K562 (cell line): ENCODE data around the gene COL4A1. TPM values are rescaled to one million over a fixed set of nuclear protein-coding genes. Genes with fewer than 3 reads are reported as not detected.

ENCODE experiments used
- ATAC-seq: fragments of 200-7000 bp; cut with Tn5 transposase; 3 replicates; pipeline ENCODE4 v1.9.1; 2020; ENCODE audit warnings: moderate library complexity
- BruUV-seq: library from RNA; stranded (reverse); fragments of 400-500 nt; replicated peaks from 2 replicates; lab custom pipeline; 2021; lab: Mats Ljungman, UMichigan
- CTCF ChIA-PET: fragments of 300-600 bp; formaldehyde crosslinking; extraction: SDS; loops from one replicate; lab custom pipeline; 2021; ENCODE audit warnings: low intra/inter-chr PET ratio; lab: Yijun Ruan, JAX
- POLR2A ChIA-PET: fragments of 300-600, 350-650 bp; sonication (Branson Sonifier 250); formaldehyde crosslinking; extraction: SDS; loops from one replicate; lab custom pipeline; 2021; ENCODE audit warnings: antibody characterized with exemption, inconsistent platforms; lab: Yijun Ruan, JAX
- DNase-seq, 4 experiments: peaks; one replicate each; pipeline versions ENCODE4 v3.0.0 to v3.0.0-alpha.2; 2011 to 2018; ENCODE audit warnings: low spot score in 3 of 4, mixed read lengths in 3 of 4; ENCODE audit errors: extremely low read depth in 1 of 4
- FAIRE-seq: peaks from 2 replicates; lab custom pipeline; 2011; peaks lifted over from hg19 to GRCh38; lab: Jason Lieb, UNC
- H2AFZ ChIP-seq: 2 replicates; pipeline ENCODE4 v1.6.0; 2011; ENCODE audit warnings: low read depth, low read length, control low read depth, inconsistent platforms
- H3K27ac ChIP-seq: fragments of 200-600 bp; 3 replicates; pipeline ENCODE4 v1.8.0; 2011; ENCODE audit warnings: low read depth, mild to moderate bottlenecking, control low read depth, inconsistent platforms, low read length, moderate library complexity, mixed read lengths; ENCODE audit errors: extremely low read depth
- H3K27me3 ChIP-seq, 2 experiments: fragments of 300-600 bp in 1 of 2; 2 replicates in 1 of 2; 3 replicates in 1 of 2; pipeline versions ENCODE4 v1.6.0 to v1.8.0; 2011; ENCODE audit warnings: inconsistent platforms in 2 of 2, low read length in 2 of 2, mild to moderate bottlenecking in 1 of 2, mixed read lengths in 1 of 2, moderate library complexity in 1 of 2; ENCODE audit not compliant: control insufficient read depth in 2 of 2, insufficient read depth in 2 of 2
- H3K36me3 ChIP-seq: fragments of 300-600 bp; 3 replicates; pipeline ENCODE4 v1.8.0; 2011; ENCODE audit warnings: mild to moderate bottlenecking, low read length, inconsistent platforms; ENCODE audit not compliant: control insufficient read depth, insufficient read depth
- H3K4me1 ChIP-seq, 2 experiments: fragments of 200-600 bp in 1 of 2; replicated peaks in 1 of 2; 2 replicates in 1 of 2; 3 replicates in 1 of 2; pipeline versions ENCODE4 v1.5.1 to v1.8.0; 2011; ENCODE audit warnings: inconsistent platforms in 2 of 2, low read length in 2 of 2, mild to moderate bottlenecking in 1 of 2, mixed read lengths in 1 of 2, moderate library complexity in 1 of 2; ENCODE audit not compliant: control insufficient read depth in 2 of 2, insufficient read depth in 2 of 2
- H3K4me2 ChIP-seq: 2 replicates; pipeline ENCODE4 v1.6.1; 2011; ENCODE audit warnings: low read length, control low read depth, inconsistent platforms, mixed read lengths; ENCODE audit not compliant: insufficient read depth
- H3K4me3 ChIP-seq: fragments of 200-600 bp; sonication (generic), shearing (Covaris generic); 2 replicates; pipeline ENCODE4 v1.5.1; 2016; ENCODE audit warnings: control low read depth, inconsistent platforms
- H3K79me2 ChIP-seq: fragments of 200-600 bp; 3 replicates; pipeline ENCODE4 v1.8.0; 2011; ENCODE audit warnings: low read length, inconsistent platforms; ENCODE audit not compliant: control insufficient read depth, insufficient read depth
- H3K9ac ChIP-seq, 2 experiments: 2 replicates each; pipeline versions ENCODE4 v1.6.0 to v1.6.1; 2011; ENCODE audit warnings: low read depth in 2 of 2, low read length in 2 of 2, control low read depth in 1 of 2, inconsistent platforms in 1 of 2, mild to moderate bottlenecking in 1 of 2, mixed read lengths in 1 of 2; ENCODE audit not compliant: insufficient read depth in 1 of 2
- H3K9me1 ChIP-seq: one replicate; pipeline ENCODE4 v1.6.0; 2011; ENCODE audit warnings: inconsistent platforms, mild to moderate bottlenecking, low read length, moderate library complexity; ENCODE audit not compliant: control insufficient read depth, insufficient read depth
- H3K9me3 ChIP-seq: replicated peaks from 2 replicates; pipeline ENCODE4 v1.5.1; 2011; ENCODE audit warnings: low read depth, low read length, inconsistent platforms; ENCODE audit not compliant: control insufficient read depth, insufficient read depth
- H4K20me1 ChIP-seq: replicated peaks from 2 replicates; pipeline ENCODE4 v1.6.1; 2011; ENCODE audit warnings: low read length, inconsistent platforms, mixed read lengths; ENCODE audit not compliant: control insufficient read depth, insufficient read depth
- CAMTA2 ChIP-seq: fragments of 250-450 bp; sonication (Bioruptor Pico); conservative IDR thresholded peaks from 2 replicates; pipeline ENCODE4 v1.5.1; 2022
- CEBPG ChIP-seq, 3 experiments: fragments of 200-800 bp in 1 of 3; sonication (Bioruptor generic) in 1 of 3; sonication (generic) in 1 of 3; formaldehyde crosslinking in 1 of 3; IDR thresholded peaks in 2 of 3; conservative IDR thresholded peaks in 1 of 3; 2 replicates each; pipeline versions ENCODE4 v1.6.1 to v1.8.0; 2016 to 2022; ENCODE audit warnings: missing compliant biosample characterization in 2 of 3, missing genetic modification characterization in 2 of 3, mild to moderate bottlenecking in 1 of 3, missing genetic modification reagents in 1 of 3
- HMBOX1 ChIP-seq: sonication (generic); IDR thresholded peaks from 2 replicates; pipeline ENCODE4 v1.6.1; 2016
- HOXB6 ChIP-seq: fragments of 250-450 bp; sonication (Bioruptor Pico); IDR thresholded peaks from 2 replicates; pipeline ENCODE4 v1.5.1; 2022; ENCODE audit warnings: mild to moderate bottlenecking, borderline replicate concordance
- HSF4 ChIP-seq: fragments of 250-450 bp; sonication (Bioruptor Pico); IDR thresholded peaks from 2 replicates; pipeline ENCODE4 v2.1.2; 2022; ENCODE audit warnings: mild to moderate bottlenecking, moderate library complexity, borderline replicate concordance
- L3MBTL2 ChIP-seq: fragments of 450-650 bp; IDR thresholded peaks from 2 replicates; pipeline ENCODE4 v1.6.1; 2016; ENCODE audit warnings: mild to moderate bottlenecking, moderate library complexity
- MAX ChIP-seq: sonication (generic); formaldehyde crosslinking; IDR thresholded peaks from 2 replicates; pipeline ENCODE4 v1.9.0; 2022; ENCODE audit warnings: mild to moderate bottlenecking, missing genetic modification reagents
- MECOM ChIP-seq: fragments of 250-450 bp; sonication (Bioruptor Pico); IDR thresholded peaks from 2 replicates; pipeline ENCODE4 v1.8.0; 2022; ENCODE audit warnings: inconsistent platforms
- MTA1 ChIP-seq: fragments of 450-650 bp; IDR thresholded peaks from 2 replicates; pipeline ENCODE4 v1.6.1; 2017; ENCODE audit warnings: borderline replicate concordance
- MTA2 ChIP-seq: fragments of 450-650 bp; IDR thresholded peaks from 2 replicates; pipeline ENCODE4 v1.6.1; 2016; ENCODE audit warnings: low read depth
- SAFB2 ChIP-seq: fragments of 200-400 bp; formaldehyde crosslinking; IDR thresholded peaks from 2 replicates; pipeline ENCODE4 v1.6.1; 2018; ENCODE audit warnings: borderline replicate concordance, low read length, low read depth, moderate library complexity; ENCODE audit not compliant: severe bottlenecking
- SIN3A ChIP-seq, 2 experiments: fragments of 150-350 bp in 1 of 2; IDR thresholded peaks; 2 replicates each; pipeline ENCODE4 v1.6.1; 2011 to 2016; ENCODE audit warnings: borderline replicate concordance in 2 of 2, low read depth in 2 of 2, low read length in 2 of 2, mild to moderate bottlenecking in 2 of 2, moderate library complexity in 2 of 2; ENCODE audit not compliant: control insufficient read depth in 1 of 2
- ZNF280A ChIP-seq: fragments of 450-650 bp; IDR thresholded peaks from 2 replicates; pipeline ENCODE4 v1.6.1; 2018; ENCODE audit warnings: mild to moderate bottlenecking, low read depth; ENCODE audit not compliant: partially characterized antibody
- WGBS: fragments of 100-300 bp; shearing (Covaris generic); methylation state at CpG from one replicate; pipeline ENCODE4 v1.1.6; 2016; ENCODE audit warnings: low coverage, mixed read lengths; ENCODE audit not compliant: insufficient coverage; ENCODE audit errors: missing lambda C conversion rate; 5-methylcytosine and 5-hydroxymethylcytosine counted together
- in situ Hi-C: fragments of 300-500 bp; cut with MboI; formaldehyde crosslinking; loops from 4 replicates; pipeline ENCODE4 v1.15.0; 2018; ENCODE audit warnings: inconsistent platforms, mixed read lengths
- intact Hi-C: fragments of 100-400 bp; cut with micrococcal nuclease; formaldehyde crosslinking; loops from 2 replicates; pipeline ENCODE4 v1.14.2; 2022
- polyA plus RNA-seq, 8 experiments: library from polyadenylated mRNA; depleted of rRNA in 4 of 8; stranded (reverse) in 5 of 8; unstranded in 3 of 8; fragments of >200 nt; fragmentation: Nextera tagmentation in 2 of 8; fragmentation: Illumina TruSeq in 1 of 8; extraction: Ambion mirVana in 2 of 8; extraction: Trizol in 1 of 8; gene quantifications; 2 replicates each; pipeline versions ENCODE4 v1.2.1 to v1.2.3, GENCODE V29; 2011 to 2014; ENCODE audit warnings: inconsistent platforms in 1 of 8, missing spikeins in 1 of 8
- total RNA-seq, 7 experiments: library from RNA; depleted of rRNA in 6 of 7; stranded (reverse); fragments of >200 nt in 6 of 7; fragmentation: Illumina TruSeq in 2 of 7; extraction: Trizol in 2 of 7; gene quantifications; 2 replicates each; pipeline versions ENCODE4 v1.2.1 to v1.2.3, GENCODE V29; 2011 to 2021; ENCODE audit warnings: low replicate concordance in 1 of 7
- TF ChIP-seq, protein P1 (sequence below): fragments of 200-800 bp; sonication (Bioruptor generic); IDR thresholded peaks from 2 replicates; pipeline ENCODE4 v1.6.1; 2016; ENCODE audit warnings: missing genetic modification characterization, missing compliant biosample characterization

COL4A1 gene
- total and polyA plus RNA-seq, 9 of the 15 experiments (the other 6 are each of a cell fraction or from before 2014, with no cell fraction given) = 0.35 TPM; not detected in 8

- no peaks in the 10 kb centered on the region for H3K9me1 ChIP-seq
- POLR2A ChIA-PET = no interaction called here
- H3K4me3 ChIP-seq = no peak overlapping the region
- no peak overlapping the region for H3K9ac ChIP-seq
- no peak overlapping the region for H2AFZ ChIP-seq
- WGBS = 0% methylated on average over 4 of the region's 5 CpGs
- no peak for FAIRE-seq
- H3K4me2 ChIP-seq = no peak overlapping the region
- no peak overlapping the region for H3K27ac ChIP-seq
- BruUV-seq = no TSS peak
- no peaks in the 10 kb centered on the region for H3K79me2 ChIP-seq
- peaks cover 0 to 3% of the 10 kb centered on the region in 2 experiments; a peak in 2 of 5 replicates for H3K27me3 ChIP-seq
- in situ Hi-C loops (no loop called here), intact Hi-C loops (no loop called here)
- CTCF ChIA-PET = no interaction called here
- no peaks in the 10 kb centered on the region for H3K4me1 ChIP-seq
- H3K9me3 ChIP-seq = no peaks in the 10 kb centered on the region
- ATAC-seq = no peak
- no peaks in the 10 kb centered on the region for H3K36me3 ChIP-seq
- DNase-seq = no peak
- no peaks in the 10 kb centered on the region for H4K20me1 ChIP-seq
- TF ChIP-seq L3MBTL2 = no peak
- no peak for TF ChIP-seq CEBPG (CRISPR knock-in tag; IDR thresholded peaks at IDR 0.05)
- no peak for TF ChIP-seq CEBPG (tag; conservative IDR thresholded peaks at IDR 0.05 in 1 of 2, IDR thresholded peaks at IDR 0.05 in 1 of 2)
- no peak for TF ChIP-seq HOXB6 (CRISPR knock-in tag)
- no peak for TF ChIP-seq MAX
- TF ChIP-seq MTA2 = no peak
- TF ChIP-seq, protein P1, sequence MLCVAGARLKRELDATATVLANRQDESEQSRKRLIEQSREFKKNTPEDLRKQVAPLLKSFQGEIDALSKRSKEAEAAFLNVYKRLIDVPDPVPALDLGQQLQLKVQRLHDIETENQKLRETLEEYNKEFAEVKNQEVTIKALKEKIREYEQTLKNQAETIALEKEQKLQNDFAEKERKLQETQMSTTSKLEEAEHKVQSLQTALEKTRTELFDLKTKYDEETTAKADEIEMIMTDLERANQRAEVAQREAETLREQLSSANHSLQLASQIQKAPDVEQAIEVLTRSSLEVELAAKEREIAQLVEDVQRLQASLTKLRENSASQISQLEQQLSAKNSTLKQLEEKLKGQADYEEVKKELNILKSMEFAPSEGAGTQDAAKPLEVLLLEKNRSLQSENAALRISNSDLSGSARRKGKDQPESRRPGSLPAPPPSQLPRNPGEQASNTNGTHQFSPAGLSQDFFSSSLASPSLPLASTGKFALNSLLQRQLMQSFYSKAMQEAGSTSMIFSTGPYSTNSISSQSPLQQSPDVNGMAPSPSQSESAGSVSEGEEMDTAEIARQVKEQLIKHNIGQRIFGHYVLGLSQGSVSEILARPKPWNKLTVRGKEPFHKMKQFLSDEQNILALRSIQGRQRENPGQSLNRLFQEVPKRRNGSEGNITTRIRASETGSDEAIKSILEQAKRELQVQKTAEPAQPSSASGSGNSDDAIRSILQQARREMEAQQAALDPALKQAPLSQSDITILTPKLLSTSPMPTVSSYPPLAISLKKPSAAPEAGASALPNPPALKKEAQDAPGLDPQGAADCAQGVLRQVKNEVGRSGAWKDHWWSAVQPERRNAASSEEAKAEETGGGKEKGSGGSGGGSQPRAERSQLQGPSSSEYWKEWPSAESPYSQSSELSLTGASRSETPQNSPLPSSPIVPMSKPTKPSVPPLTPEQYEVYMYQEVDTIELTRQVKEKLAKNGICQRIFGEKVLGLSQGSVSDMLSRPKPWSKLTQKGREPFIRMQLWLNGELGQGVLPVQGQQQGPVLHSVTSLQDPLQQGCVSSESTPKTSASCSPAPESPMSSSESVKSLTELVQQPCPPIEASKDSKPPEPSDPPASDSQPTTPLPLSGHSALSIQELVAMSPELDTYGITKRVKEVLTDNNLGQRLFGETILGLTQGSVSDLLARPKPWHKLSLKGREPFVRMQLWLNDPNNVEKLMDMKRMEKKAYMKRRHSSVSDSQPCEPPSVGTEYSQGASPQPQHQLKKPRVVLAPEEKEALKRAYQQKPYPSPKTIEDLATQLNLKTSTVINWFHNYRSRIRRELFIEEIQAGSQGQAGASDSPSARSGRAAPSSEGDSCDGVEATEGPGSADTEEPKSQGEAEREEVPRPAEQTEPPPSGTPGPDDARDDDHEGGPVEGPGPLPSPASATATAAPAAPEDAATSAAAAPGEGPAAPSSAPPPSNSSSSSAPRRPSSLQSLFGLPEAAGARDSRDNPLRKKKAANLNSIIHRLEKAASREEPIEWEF (CRISPR knock-in tag) = no peak
- no peak for TF ChIP-seq MECOM
- no peak for TF ChIP-seq SAFB2
- no peak for TF ChIP-seq SIN3A (IDR thresholded peaks at IDR 0.05; ENCODE audit: borderline replicate concordance in 2 of 2, control insufficient read depth in 1 of 2, low read depth in 2 of 2, low read length in 2 of 2)
- no peak for TF ChIP-seq ZNF280A
- TF ChIP-seq HMBOX1 = no peak
- no peak for TF ChIP-seq HSF4 (CRISPR knock-in tag)
- TF ChIP-seq MTA1 = no peak
- TF ChIP-seq CAMTA2 (CRISPR knock-in tag) = no peak
Observed at GRCh38 chr13:110281736-110282135, 25.2 kb downstream of the COL4A1 start.
